Neural progenitor cell (in vitro differentiated cells): Measurements from ENCODE around the gene KRTAP9-8.
"Not testable (repeated sequence)": the region's sequence is repeated elsewhere in the genome, so short reads cannot be mapped to it uniquely, and the experiment has no call there.

ENCODE experiments used
- EZH2 ChIP-seq: fragments of 200-600 bp; sonication (generic); IDR thresholded peaks from 2 replicates; pipeline ENCODE4 v1.6.1; 2017; ENCODE audit warnings: antibody characterized with exemption, mild to moderate bottlenecking, moderate library complexity
- TF ChIP-seq, protein P1 (sequence below): fragments of 200-600 bp; sonication (generic); IDR thresholded peaks from 2 replicates; pipeline ENCODE4 v1.5.1; 2017; ENCODE audit warnings: antibody characterized with exemption, mild to moderate bottlenecking

DNA sequence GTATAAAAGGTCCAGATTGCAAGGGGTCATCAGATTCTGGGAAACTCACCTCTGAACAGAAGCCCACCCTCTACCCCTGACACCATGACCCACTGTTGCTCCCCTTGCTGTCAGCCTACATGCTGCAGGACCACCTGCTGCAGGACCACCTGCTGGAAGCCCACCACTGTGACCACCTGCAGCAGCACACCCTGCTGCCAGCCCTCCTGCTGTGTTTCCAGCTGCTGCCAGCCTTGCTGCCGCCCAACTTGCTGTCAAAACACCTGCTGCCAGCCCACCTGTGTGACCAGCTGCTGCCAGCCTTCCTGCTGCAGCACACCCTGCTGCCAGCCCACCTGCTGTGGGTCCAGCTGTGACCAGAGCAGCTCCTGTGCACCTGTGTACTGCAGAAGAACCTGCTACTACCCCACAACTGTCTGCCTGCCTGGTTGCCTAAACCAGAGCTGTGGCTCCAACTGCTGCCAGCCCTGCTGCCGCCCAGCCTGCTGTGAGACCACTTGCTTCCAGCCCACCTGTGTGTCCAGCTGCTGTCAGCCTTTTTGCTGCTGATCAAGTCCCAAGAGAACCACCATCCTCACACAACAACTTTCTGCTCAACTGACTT lies 11.9 kb downstream of the KRTAP9-8 start, which contains the start of gene KRTAP9-4:
- TF ChIP-seq, protein P1, sequence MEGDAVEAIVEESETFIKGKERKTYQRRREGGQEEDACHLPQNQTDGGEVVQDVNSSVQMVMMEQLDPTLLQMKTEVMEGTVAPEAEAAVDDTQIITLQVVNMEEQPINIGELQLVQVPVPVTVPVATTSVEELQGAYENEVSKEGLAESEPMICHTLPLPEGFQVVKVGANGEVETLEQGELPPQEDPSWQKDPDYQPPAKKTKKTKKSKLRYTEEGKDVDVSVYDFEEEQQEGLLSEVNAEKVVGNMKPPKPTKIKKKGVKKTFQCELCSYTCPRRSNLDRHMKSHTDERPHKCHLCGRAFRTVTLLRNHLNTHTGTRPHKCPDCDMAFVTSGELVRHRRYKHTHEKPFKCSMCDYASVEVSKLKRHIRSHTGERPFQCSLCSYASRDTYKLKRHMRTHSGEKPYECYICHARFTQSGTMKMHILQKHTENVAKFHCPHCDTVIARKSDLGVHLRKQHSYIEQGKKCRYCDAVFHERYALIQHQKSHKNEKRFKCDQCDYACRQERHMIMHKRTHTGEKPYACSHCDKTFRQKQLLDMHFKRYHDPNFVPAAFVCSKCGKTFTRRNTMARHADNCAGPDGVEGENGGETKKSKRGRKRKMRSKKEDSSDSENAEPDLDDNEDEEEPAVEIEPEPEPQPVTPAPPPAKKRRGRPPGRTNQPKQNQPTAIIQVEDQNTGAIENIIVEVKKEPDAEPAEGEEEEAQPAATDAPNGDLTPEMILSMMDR: not testable (repeated sequence)
- TF ChIP-seq EZH2: not testable (repeated sequence)
